HG03135 (cell line): ENCODE measurements around the gene FXYD6.

ENCODE experiments used
- ATAC-seq: cut with Tn5 transposase; IDR thresholded peaks from one replicate; pipeline ENCODE4 v1.9.1; 2021; ENCODE audit warnings: mild to moderate bottlenecking, moderate library complexity; ENCODE audit not compliant: unreplicated experiment

Gene FXYD6

DNA sequence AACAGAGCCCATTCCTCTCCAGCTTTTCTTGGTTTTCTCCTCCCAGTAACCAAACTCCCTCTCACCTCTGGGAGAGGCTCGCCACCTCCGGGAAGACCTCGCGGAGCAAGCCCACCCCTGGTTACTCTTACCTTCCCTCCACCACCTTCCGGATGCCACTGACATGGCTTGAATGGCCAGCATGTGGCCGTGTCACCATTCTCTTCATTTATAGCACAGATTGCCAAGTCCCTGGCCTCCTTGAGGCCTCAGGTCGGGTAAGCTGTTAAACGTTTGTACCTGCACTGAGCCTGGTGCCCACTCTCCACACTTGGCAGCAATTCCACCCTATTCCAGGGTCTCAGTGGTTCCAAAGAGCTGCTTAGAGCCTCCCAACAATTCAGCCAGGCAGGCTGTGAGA lies 43.9 kb downstream of the FXYD6 start:
- no peak for ATAC-seq

DNA sequence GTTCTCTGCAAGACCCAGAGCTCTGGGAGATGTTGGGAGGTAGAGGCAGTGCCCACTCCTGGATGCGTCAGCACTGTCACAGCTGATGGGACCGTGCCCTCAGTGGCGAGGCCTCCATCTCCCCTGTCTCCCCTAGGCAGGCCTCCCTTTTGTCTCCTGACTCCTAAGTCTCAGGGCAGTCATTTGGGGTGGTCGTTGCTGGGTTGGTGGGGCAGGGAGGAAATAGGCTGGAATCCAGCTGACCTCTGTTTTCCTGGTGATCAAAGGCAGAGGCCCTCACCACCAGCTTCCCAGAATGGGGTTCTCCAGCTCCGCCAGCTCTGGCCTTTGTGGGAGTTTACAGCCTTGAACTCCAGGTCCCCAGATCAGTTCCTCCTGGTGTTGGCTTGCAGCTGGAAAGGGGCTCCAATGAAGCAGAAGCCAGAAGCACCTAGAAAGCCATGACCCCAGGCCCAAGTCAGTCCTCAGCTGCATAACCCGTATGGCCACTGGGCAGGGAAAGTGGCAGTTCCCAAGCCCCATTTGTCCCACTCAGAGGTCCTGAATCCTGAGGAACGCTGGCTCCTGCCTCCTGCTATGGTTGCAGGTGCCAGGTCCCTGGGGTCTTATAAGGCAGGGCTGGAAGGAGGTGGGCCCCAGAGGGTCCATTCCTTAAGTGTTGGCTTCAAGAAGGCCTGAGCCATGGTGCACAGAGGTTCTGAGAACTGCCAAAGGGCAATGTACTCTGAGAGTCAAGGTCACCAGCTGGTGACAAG lies 44.6 kb downstream of the FXYD6 start:
- no peak for ATAC-seq

DNA sequence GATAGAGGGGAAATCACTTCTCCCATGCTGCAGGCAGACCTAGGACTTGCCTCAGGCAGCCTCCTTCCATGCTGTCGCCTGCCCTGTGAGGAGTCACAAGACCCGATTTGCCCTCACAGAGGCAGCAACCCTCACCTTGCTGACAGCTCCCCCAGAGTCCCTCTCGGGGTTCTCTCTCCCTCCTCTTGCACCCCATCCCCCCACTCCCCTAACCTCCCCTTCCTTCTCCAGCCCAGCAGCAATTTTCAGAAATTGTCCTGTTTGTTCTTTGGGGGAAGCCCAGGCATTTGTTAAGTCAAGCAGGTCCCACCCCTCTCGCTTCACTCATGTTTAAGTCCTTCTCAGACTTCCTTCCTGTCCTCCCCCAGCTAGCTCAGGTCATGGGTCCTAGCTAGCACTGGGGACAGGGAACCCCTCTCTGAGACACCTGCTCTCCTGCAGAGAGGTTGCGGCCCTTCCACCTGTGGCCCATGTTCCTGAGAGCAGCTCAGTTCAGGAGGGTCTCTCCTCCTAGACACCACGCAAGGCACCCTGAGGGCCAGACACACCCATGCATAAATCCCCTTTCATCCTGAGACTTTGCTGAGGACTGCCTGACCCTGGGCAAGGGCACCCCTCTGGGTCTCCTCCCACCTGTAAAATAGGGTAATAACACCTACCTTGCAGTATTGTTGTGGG lies 45.6 kb downstream of the FXYD6 start:
- ATAC-seq = no peak

DNA sequence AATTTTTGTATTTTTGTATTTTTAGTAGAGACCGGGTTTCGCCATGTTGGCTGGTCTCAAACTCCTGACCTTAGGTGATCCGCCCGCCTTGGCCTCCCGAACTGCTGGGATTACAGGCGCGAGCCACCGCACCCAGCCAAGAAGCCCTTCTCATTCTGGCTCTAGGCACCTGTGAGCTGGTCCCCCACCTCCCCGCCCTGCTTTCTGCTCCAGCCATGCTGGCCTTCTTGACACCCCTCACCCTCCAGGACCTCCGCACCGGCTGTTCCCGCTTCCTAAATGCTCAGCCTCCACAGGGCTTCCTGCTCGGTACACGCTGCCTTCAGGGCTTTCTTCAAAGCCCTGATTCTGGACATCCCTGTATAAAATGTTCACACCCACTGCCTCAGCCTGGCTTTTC lies 46.4 kb downstream of the FXYD6 start:
- no peak for ATAC-seq

DNA sequence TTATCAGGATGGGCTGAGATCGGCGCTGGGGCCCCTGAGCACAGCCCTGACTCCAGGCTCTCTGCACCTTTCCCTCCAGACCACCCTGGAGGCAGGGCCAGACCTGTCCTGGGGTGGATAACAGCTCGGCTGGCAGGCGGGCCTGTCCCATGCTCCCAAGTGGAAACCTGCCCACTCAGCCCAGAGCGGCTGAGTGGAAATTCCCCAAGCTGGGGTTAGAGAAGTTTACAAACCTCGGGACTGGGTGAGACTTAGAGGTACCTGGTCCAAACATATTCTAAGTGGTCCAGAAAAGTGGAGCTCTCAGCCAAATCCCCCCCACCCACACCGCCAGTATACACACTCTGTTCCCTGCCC lies 47.1 kb downstream of the FXYD6 start:
- no peak for ATAC-seq

DNA sequence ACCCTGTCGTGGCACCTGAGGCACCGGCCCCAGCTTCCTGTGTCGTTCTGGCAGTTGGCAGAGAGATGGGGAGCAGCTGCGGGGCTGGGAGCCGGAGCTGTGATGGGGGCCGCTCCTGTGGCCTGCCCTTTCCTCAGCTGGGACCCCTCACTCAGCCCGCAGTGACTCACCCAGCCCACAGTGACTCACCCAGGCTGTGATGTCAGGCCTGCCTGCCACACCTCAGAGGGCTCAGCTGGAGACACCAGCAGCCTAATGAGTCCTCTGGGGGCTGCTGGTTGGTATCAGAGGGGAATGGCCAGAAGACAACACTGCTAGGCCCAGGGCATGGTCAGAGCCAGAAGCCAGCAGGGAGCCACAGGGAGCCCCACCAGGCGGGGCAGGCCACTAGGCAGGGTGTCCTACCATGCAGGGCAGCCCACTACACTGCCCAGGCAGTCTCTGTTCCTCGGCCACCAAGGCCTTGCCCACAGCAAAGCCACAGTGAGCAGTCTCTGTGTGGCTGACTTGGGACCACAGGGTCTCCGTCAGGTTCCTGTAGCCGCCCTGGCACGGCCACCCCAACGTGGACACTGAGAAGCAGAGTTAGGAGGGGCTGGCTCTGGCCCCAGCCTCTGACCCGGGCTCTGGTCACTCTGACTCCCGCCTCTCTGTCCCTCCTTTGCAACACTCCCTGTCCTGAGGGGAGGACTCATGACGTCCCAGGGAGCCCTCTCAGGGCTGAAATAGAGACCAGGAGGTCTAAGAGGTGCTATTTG lies 47.7 kb downstream of the FXYD6 start:
- peak; percentile 61 for ATAC-seq

DNA sequence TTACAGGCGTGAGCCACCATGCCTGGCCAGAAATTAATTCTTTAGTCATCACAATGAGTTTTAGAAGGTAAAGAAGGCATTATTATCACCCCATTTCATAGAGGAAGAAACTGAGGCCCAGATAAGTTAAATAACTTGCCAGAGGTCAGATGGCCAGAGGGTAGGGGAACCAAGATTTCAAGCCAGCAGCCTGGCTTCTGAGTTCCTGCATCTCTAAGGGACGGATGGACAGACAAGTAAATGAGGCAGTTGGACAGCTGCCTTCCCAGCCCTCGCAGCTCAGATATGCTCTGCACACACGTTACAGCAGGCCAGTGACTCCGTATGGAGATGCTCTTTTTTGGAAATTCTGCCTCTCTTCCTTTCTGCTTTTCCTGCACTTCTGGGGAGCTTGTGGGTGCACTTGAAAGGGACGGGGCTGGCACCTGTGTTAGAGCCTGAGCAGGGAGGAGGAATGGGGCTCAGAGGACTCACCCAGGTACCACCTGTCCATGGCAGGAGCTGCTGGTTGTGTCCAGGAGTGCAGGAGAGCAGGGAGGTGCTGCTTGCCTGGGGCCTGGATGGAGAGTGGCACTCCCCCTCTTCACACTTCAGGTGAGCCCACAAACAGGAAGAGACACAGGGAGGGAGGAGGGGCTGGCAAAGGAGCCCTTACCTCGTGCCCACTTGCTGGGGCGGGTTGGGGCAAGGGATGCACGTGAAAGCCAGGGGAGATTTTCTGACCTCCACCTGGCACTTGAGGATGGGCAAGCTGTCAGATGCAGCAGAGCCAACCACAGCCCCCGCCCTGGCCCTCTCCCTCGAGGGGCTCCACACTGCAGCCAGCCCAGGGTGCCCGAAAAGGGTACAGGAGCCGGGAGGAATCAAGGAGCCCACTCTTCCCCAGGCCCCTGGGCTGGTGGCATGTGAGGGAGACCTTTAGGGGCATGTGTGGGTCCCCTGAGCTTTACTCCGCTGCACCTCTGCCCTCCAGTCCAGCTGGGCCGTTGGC lies 48.6 kb downstream of the FXYD6 start:
- peak; percentile 13 for ATAC-seq

DNA sequence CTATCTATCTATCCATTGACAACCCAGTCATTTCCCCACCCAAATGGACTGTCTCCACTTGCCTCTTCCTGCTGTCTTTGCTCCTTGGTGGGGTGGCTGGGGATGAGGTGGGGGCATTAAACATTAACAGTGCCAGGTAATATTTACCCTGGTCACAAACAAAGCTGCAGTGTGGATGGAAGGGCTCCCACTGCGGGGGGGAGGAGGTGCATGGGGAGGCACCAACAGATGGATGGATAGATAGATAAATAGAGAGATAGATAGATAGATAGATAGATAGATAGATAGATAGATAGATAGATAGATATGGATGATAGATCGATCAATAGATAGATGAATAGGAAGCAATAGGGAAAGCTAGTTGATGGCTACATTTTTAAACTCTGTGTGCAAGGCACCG lies 49.6 kb downstream of the FXYD6 start:
- ATAC-seq = no peak

DNA sequence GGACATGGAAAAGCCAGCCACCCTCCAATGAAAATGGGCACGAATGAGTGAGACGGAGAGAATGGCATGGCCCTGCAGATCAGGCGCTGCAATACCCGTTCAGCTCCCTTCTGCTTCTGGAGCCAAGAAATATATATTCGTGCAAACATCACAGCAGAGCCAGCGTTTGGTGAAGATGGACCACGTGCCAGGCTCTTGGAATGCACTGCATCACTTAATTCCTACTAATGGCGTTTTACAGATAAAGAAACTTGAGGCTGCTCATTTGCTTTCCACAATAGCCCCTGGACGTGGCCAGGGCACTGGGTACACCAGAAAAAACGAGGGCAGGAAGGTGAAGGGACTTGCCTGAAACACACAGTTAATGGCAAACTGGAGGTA lies 50.3 kb downstream of the FXYD6 start:
- no peak for ATAC-seq

DNA sequence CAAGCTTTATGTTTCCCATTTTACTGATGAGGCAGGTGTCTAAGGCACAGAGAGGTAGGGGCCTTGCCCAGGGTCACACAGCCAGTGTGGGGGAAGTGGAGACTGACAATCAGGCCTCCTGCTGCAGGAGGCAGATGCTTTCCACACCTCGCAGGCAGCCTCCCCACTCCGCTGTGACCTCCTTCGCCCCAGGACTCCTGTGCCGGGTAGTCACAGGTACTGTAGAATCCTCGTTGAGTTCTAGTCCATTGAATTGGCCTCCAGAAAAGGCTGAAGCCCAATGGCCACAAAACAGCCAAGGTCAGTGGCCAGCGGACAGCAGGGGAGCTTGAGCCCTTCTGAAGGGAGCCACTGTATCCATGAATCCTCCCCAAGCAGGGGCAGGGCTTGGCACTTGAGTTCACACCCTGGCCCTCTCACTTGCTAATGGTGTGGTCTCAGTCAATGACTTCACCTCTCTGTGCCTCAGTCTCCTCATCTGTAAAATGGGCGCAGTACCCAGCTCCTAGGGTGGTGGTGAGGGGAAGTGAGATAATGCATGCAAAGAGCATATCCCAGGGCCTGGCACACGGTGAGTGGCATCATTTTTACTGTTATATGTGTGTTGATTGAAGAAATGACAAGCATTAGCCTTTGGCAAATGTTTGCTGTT lies 50.8 kb downstream of the FXYD6 start:
- no peak for ATAC-seq

DNA sequence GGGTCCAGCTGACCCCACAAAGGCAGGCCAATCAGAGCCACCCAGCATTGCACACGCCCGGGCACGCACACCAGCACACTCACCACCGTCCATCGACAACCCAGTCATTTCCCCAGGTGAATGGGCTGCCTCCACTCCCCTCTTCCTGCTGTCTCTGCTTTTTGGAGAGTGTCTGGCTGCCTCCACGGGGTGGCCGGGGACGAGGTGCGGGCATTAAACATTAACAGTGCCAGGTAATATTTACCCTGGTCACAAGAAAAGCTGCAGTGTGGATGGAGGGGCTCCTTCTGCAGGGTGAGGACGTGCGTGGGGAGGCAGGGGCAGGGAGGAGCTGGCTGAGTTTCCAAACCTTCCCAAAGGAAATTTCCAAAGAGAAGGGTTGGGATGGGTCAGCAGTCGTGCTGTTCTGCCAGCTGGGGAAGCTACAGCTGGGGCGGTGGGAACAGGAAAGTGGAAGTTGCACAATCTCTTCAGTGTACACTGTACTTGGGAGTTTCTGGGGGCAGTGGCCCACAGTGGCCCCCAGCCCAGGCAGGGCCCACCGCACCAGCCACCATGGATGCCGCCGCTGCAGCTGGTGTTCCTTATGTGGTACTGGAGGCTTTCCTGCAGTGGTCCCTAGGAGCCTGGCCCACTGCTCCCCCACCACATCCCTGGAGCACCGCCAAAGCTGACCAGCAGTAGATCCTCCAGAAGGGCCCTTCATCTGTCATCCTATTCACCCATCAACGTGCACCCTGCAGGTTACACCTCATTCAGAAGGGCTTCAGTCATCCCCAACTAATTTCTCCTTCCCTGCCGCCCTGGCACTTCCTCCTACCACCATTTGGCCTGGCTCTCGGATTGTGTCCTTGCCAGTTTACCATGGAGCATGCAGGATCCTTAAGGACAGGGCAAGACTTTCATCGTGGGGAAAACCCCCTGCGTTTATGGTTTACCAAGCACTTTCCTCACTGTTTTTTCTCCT lies 51.6 kb downstream of the FXYD6 start, which contains the start of gene FXYD2:
FXYD2 (minus strand) TSS at position 174 of the 967 bp plus-strand sequence; CDS start at position 108, 66 bp downstream.
- no peak for ATAC-seq

DNA sequence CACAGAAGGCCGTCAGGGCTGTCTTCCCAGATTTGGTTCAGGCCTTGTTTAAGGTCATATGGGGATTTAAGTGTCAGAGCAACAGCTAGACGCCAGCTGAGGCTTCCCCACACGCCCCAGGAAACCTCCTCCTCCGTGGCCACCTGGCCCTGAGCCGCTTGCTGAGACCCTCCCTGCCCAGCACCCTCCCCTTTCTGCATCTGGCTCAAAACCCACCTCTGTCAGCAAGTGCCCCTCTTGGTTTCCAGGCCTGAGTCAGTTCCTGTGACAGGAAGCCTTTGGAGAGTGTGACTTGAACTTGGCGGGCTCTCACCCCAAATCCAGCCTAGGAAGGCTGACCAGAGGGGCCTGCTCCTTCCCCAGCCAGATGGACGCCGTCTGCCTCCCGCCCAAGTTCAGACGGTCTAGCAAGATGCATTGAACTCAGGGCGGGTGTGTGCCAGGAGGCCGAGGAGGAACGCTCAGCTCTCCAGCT lies 52.5 kb downstream of the FXYD6 start:
- no peak for ATAC-seq

DNA sequence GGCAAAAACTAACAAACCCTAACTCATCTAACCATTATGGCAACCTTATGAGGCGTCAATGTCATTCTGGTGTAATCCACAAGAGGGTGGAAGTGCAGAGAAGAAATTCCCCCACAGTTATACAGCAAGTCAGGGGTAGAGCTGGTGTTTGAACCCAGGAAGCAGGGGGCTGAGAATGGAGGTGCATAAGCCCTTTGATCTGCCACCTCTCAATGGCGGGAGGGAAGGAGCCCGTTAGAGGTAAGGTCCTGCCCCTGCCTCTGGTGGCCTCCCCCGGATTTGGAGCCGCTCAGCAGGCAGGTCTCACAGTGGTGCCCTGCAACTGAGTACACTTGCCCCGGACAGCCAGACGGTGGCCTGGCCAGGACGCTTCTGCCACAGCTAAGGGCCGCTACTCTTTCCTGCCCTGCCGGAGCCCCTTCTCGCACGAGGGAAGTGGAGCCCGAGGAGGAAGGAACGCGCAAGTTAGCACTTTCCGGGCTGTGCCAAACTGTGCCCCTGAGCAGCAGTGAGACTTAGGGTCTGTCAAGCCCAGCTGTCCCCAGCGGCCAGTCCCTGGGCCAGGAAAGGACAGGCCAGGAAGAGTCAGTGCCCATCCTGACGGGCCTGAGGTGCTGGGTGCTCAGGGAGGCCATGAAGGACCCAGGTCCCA lies 53.0 kb downstream of the FXYD6 start:
- no peak for ATAC-seq

DNA sequence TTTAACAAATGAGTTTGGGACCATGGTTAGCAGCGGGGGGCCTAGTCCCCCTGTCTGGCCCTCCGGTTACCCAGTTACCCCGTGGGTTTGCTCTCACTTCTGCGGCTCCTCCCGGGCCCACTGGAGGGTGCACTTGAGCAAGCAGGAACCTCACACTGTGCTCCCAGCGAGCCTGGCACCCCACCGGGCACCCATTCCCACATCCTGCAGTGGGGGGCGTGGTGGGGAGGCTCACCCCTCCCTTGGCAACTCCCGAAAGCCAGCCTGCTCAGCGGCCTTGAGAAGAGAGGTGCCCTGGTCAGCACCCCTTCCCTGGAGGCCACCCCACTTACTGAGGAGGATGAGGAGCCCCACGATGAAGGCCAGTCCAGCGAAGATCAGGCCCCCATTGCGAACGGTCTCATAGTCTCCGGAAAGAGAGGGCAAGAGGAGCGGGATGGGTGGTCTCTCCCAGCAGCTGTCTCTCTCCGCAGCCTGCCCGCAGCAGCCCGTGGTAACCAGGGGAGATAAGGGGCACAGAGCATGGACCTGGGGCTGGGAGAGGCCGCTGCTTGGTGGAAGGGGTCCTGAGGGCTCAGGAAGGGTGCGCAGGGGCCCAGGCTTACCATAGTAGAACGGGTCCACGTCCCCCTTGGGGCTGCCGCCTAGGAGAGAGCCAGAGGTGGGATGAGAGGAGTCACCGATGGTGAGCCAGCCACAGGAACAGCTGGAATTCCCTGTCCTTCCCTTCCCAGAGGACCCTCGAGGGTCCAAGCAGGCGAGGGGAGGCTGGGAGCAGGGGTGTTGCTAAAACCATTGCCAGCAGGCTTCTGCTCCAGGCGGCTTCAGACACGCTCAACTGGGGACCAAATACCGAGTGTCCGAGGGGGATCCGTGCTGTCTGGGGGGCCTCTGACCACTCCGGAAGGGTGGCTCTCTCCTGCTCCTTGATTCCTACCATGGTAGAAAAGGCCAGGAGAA lies 54.1 kb downstream of the FXYD6 start:
- no peak for ATAC-seq

DNA sequence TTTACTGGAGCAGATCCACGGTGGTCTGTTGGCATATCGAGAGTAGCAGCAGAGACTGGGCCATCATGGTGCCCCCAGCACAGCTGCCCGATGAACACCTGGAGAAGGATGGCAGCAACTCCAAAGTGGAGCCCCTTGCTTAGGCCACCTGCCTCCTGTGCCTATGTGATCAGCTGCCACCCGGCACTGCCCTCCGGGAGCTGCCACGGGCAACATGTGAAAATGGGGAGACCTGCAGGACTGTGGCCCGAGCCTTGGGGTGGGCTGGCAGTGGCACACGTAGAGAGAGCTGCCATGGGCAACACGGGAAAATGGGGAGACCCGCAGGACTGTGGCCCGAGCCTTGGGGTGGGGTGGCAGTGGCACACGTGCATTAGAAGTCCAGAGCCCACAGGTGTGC lies 55.0 kb downstream of the FXYD6 start:
- no peak for ATAC-seq

DNA sequence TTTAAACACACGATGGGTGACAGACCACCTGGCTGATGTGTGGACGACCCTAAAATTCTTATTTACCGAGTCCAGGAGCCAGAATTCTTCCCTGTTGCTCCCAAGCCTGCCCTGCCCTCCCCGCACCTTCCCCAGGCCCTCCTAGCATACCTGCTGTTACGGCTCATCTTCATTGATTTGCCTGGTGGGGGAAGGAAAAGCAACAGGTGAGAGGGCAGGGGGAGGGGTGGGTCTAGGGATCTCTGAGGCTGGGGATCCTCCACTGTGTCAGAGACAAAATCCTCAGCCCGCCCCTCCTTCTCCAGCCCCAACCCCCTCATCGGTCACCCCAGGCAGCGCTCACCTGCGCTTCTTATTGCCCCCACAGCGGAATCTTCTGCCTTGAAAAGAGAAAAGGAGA lies 55.9 kb downstream of the FXYD6 start:
- ATAC-seq = no peak

DNA sequence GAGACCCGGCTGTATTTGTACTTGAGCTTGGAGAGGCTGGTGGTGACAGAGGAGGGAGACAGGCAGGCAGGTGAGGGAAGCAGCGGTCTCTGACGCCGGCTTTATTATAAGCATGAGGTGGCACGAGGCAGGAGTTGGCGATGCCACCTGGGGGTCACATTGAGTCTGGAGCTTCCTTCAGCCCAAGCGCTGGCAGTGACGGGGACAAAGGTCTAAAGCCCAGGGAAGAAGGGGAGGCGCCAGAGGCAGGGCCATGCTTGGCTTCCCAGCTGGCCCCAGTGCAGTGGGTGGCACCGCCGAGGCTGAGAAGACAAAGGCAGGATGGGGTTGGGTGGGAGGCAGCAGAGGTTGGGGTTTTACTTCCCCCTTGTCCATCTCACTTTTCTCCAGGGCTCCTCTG lies 56.4 kb downstream of the FXYD6 start:
- no peak for ATAC-seq
